Esophagus (tissue), 2 donors: ENCODE data around the gene UNC5C. TPM values are rescaled to one million over a fixed set of nuclear protein-coding genes. Genes with fewer than 3 reads are reported as not detected.

Source experiments
- H3K27ac ChIP-seq, 2 donors: one replicate each; pipeline ENCODE4 v1.5.1; 2013; ENCODE audit warnings: low read depth in 2 of 2, mild to moderate bottlenecking in 2 of 2, inconsistent platforms in 1 of 2, low read length in 1 of 2, moderate library complexity in 1 of 2
- H3K27me3 ChIP-seq, 2 donors: one replicate each; pipeline ENCODE4 v1.6.1; 2013; ENCODE audit warnings: low read length in 2 of 2, control low read depth in 1 of 2, mild to moderate bottlenecking in 1 of 2; ENCODE audit not compliant: insufficient read depth in 2 of 2, control insufficient read depth in 1 of 2
- H3K36me3 ChIP-seq, 2 donors: one replicate each; pipeline ENCODE4 v1.6.1; 2013; ENCODE audit warnings: low read length in 1 of 2; ENCODE audit not compliant: control insufficient read depth in 2 of 2, insufficient read depth in 2 of 2
- H3K4me1 ChIP-seq, 2 donors: one replicate each; pipeline ENCODE4 v1.6.1; 2013; ENCODE audit warnings: low read length in 1 of 2; ENCODE audit not compliant: control insufficient read depth in 2 of 2, insufficient read depth in 2 of 2
- H3K4me3 ChIP-seq, 2 donors: one replicate each; pipeline ENCODE4 v1.5.1; 2013; ENCODE audit warnings: low read length in 2 of 2, mild to moderate bottlenecking in 2 of 2, low read depth in 1 of 2, moderate library complexity in 1 of 2
- H3K9me3 ChIP-seq, 2 donors: one replicate each; pipeline ENCODE4 v1.6.1; 2013; ENCODE audit warnings: mild to moderate bottlenecking in 2 of 2, low read depth in 1 of 2, low read length in 1 of 2, moderate library complexity in 1 of 2; ENCODE audit not compliant: control insufficient read depth in 2 of 2, insufficient read depth in 1 of 2
- WGBS, 2 donors: extraction: QIAGEN DNeasy Blood & Tissue Kit; methylation state at CpG; one replicate each; pipeline ENCODE4 v1.1.7; 2013; 5-methylcytosine and 5-hydroxymethylcytosine counted together
- polyA plus RNA-seq, 2 donors: library from polyadenylated mRNA; stranded (reverse); fragments of 200-250 nt; gene quantifications; one replicate each; pipeline ENCODE4 v1.2.3, GENCODE V29; 2013
- donor health status: healthy with polysubstance abuse.
- donor health status: Bipolar disorder and iron deficiency.

UNC5C gene
- polyA plus RNA-seq, 2 donors = 0.04 to 0.09 TPM

DNA sequence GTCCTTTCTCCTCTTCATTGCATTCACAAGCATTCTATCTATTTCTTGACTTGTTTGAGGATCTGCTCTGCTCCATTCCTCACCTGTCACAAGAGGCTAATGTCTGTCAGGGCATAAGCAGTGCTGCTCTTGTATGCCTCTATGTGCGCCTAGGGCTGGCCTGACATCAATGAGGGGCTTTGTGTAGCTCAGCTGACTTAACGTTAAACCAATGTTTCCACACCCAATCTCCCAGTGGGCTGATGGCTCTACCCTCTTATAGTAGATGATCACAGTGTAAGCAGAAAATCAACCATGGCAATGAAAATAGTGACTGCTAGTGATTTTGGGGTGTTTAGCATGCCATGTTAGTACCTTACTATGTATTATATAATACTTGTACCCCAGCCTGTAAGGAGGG is 139.0 kb downstream of the UNC5C start:
- Histone ChIP-seq H3K27ac (no peak overlapping the region), H3K27me3 (no peaks in the 10 kb centered on the region), H3K4me1 (no peaks in the 10 kb centered on the region), H3K9me3 (no peaks in the 10 kb centered on the region), H3K4me3 (no peak overlapping the region), H3K36me3 (no peaks in the 10 kb centered on the region)
- 77 to 78% methylated on average over 2 of the region's 2 CpGs for WGBS, 2 donors

DNA sequence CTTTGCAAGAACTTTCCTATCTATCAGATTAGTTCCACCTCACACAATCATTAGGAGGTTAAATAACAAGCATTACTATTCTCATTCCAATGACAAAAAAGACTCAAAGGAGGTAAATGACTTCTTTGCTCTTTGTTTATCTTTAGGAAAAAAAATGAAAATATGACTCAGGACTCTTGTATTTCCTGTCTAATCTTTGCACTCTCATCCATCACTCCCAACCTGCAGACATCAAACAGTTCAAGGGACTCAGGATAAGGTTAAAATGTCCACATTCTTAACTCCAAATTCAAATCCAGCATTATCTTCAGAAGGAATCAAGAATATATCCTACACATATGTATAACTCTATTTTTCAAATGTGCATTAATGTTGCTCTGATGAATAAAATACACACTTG is 139.6 kb downstream of the UNC5C start:
- H3K4me1 ChIP-seq = no peaks in the 10 kb centered on the region
- H3K4me3 ChIP-seq = no peak overlapping the region
- H3K27me3 ChIP-seq = no peaks in the 10 kb centered on the region
- H3K36me3 ChIP-seq = no peaks in the 10 kb centered on the region
- no peaks in the 10 kb centered on the region for H3K9me3 ChIP-seq
- H3K27ac ChIP-seq = no peak overlapping the region

DNA sequence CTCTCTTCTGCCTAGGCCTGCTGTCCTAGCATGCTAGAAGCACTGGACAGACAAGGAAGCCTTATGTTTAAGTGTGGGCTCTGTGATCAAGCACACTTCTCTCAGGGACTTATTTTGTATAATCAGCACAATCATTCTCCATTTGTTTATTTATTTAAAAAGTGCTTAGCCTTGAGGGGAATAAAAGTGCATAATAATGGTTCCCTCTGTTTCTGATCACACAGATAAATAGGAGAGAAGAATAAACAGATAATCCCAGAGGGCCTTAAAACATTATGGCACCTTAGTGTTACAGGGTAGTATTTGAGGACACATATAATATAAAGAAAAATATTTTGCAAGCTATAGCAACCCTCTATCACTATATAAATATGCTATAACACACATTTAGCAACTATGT is 146.5 kb downstream of the UNC5C start:
- Histone ChIP-seq H3K27ac (no peak overlapping the region), H3K4me3 (no peak overlapping the region), H3K4me1 (no peaks in the 10 kb centered on the region), H3K9me3 (no peaks in the 10 kb centered on the region), H3K36me3 (no peaks in the 10 kb centered on the region), H3K27me3 (no peaks in the 10 kb centered on the region)

DNA sequence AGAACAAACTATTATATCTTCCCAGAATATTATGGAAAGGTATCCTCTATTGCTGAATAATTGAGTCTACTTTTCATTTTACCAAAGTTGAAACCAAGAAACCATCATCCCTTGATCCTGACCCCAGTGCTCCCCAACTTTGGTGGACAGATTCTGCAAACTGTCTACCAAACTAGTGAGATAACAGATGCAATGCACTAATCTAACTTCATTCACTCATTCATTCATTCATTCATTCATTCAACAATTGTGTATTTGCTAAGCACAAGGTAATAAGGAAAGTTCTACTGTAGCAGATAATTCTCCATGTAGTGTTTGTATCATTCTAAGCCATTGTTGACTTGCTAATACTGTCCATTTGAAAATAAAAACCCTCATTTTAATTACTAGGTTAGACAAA is 150.6 kb downstream of the UNC5C start:
- Histone ChIP-seq H3K4me3 (no peak overlapping the region), H3K4me1 (no peaks in the 10 kb centered on the region), H3K36me3 (no peaks in the 10 kb centered on the region), H3K27me3 (no peaks in the 10 kb centered on the region), H3K9me3 (no peaks in the 10 kb centered on the region), H3K27ac (no peak overlapping the region)

DNA sequence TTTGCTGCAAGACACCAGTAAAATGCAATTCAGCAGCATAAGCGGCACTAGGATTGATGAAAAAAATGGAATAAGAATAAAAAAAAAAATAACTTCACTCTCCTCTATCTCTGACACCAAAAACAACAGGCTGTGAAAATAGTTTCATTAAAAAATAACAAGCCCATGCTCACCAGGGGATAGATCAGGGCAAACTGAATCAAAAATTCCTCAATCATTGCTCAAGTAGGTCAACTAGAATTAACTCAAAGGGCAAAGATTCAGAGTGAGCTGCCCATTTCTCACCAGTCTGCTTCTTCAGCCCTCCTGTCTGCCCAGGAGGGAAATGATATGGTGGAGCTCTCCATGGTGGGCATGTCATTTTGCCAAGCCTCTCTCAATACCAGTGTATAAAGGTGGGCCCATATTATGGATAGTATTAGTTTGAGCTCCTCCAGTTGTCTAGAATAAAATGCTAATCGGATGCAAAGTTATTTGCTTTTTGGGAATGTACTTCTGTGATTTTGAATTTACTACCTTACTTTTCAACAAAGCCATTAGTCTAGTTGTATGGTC is 153.9 kb downstream of the UNC5C start:
- Histone ChIP-seq H3K4me1 (no peaks in the 10 kb centered on the region), H3K9me3 (no peaks in the 10 kb centered on the region), H3K4me3 (no peak overlapping the region), H3K27me3 (no peaks in the 10 kb centered on the region), H3K36me3 (no peaks in the 10 kb centered on the region), H3K27ac (no peak overlapping the region)
- WGBS, 2 donors = 84 to 86% methylated on average over 2 of the region's 2 CpGs

DNA sequence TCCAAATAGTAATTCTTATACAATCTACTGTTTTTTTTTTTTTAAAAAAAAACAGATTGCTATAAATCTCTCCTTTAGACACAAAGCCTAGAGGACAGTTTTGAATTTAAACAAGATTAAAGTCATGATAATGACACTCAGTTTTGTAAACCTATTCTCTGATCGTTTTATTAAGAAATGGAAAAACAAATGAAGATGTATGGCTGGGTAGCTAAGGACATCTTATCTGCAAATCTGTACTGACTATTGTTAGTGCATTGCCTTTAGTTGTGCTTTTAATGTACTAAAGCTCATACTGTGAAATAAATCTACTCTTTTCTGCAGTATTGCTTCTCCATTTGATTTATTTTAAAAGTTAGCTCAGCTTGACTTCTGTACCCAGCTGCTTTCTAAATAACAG is 155.0 kb downstream of the UNC5C start:
- H3K9me3 ChIP-seq = no peaks in the 10 kb centered on the region
- no peaks in the 10 kb centered on the region for H3K4me1 ChIP-seq
- H3K36me3 ChIP-seq = no peaks in the 10 kb centered on the region
- no peaks in the 10 kb centered on the region for H3K27me3 ChIP-seq
- 32 to 44% methylated on average over 1 of the region's 1 CpG for WGBS, 2 donors
- H3K4me3 ChIP-seq = no peak overlapping the region
- H3K27ac ChIP-seq = no peak overlapping the region

DNA sequence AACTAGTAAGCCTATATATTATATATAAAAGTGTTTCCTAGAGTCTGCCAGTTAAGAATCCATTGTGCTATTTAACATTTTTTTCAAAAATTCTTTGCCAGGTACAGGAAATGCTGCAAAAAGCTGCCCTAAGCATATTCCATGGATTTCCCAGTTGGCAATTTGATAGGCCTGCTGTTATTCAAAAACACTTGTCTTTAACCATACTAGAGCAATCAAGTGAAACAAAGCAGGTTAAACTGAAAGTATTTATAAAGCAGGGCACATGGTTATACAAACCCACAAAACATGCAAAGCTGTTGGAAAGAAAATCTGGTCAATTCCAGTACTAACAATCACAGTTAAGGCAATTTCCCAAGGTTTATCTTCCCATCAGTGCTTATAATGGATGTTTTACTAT is 159.9 kb downstream of the UNC5C start:
- H3K27ac ChIP-seq = no peak overlapping the region
- H3K4me3 ChIP-seq = no peak overlapping the region
- H3K4me1 ChIP-seq = no peaks in the 10 kb centered on the region
- no peaks in the 10 kb centered on the region for H3K9me3 ChIP-seq
- H3K27me3 ChIP-seq = no peaks in the 10 kb centered on the region
- H3K36me3 ChIP-seq = no peaks in the 10 kb centered on the region

DNA sequence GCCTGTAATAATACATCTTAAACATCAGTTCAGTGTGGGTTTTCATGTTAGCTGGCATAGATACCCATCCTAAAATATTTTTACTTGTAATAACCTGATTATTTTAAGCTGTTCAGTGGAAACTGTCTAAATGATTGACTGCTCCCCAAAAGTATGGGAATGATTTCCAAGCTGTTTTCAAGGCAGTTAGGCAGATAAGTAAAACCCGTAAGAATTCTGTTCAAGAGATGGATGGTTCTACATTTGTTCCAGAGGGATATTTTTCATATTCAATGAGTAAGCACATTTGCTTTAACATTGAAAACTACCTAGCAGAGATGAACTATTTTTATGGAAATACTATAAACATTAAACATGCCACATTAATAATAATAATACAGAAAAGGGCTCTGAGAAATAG is 161.1 kb downstream of the UNC5C start:
- no peaks in the 10 kb centered on the region for H3K9me3 ChIP-seq
- H3K27ac ChIP-seq = no peak overlapping the region
- H3K36me3 ChIP-seq = no peaks in the 10 kb centered on the region
- no peak overlapping the region for H3K4me3 ChIP-seq
- no peaks in the 10 kb centered on the region for H3K4me1 ChIP-seq
- 69 to 79% methylated on average over 1 of the region's 1 CpG for WGBS, 2 donors
- H3K27me3 ChIP-seq = no peaks in the 10 kb centered on the region

DNA sequence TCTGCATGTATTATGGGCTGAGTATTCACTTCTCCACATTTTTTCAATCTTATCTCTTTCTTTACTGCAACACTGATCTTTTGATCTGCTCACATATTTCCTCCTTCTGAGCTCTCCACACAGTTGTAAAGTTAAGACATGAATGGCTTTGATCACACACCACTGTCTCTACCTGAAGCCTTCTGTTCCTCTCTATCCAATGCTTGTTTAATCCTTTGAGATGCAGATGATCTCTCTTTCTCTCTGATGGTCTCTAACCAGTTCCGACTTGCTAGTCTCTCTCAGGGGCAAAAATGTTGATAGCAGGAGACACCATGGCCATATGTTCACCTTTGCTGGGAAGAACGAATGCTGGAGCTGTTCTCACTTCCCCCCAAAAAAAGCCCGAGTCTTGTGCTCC is 162.4 kb downstream of the UNC5C start:
- H3K4me1 ChIP-seq = no peaks in the 10 kb centered on the region
- WGBS, 2 donors = 63 to 69% methylated on average over 3 of the region's 3 CpGs
- H3K36me3 ChIP-seq = no peaks in the 10 kb centered on the region
- H3K27me3 ChIP-seq = no peaks in the 10 kb centered on the region
- H3K9me3 ChIP-seq = no peaks in the 10 kb centered on the region
- no peak overlapping the region for H3K27ac ChIP-seq
- no peak overlapping the region for H3K4me3 ChIP-seq

DNA sequence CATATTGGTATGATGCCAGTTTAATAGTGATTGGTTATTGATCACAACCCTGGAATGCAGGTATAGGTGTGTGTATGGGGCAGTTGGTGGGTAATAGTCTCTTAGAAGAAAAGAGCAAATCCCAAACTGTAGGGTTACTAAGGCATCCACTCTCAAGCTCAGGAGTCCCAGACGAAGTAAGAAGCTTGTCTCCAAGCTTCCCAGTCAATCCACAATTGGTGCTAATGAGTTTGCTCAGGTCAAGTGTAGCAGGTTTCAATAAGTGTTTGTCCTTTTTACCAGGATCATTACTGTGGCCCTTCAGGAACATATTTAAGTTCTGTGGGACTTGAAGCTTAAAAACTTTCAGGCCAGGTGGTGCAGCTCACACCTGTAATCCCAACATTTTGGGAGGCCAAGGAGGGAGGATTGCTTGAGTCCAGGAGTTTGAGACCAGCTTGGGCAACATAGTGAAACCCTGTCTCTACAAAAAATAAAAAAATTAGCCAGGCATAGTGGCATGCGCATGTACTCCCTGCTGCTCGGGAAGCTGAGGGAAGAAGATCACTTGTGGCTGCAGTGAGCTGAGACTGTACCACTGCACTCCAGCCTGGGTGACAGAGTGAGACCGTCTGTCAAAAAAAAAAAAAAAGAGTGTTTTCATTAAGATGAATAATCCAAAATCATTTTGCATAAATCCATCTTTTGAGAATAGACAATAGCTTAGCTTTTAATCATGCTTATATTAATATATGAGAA is 166.8 kb downstream of the UNC5C start:
- Histone ChIP-seq H3K27me3 (no peaks in the 10 kb centered on the region), H3K4me3 (no peak overlapping the region), H3K4me1 (no peaks in the 10 kb centered on the region), H3K36me3 (no peaks in the 10 kb centered on the region), H3K27ac (no peak overlapping the region), H3K9me3 (no peaks in the 10 kb centered on the region)
- WGBS, 2 donors = 78 to 79% methylated on average over 4 of the region's 4 CpGs
